GM20431 (cell line): ENCODE results near the gene FAM3D.

ENCODE experiments used
- in situ Hi-C: fragments of 300-500 bp; cut with MseI, MboI; formaldehyde crosslinking; loops from one replicate; pipeline ENCODE4 v1.15.0; 2020; ENCODE audit warnings: low sequenced_read_pairs; ENCODE audit not compliant: unreplicated experiment

FAM3D gene

GRCh38 chr3:58630076-58630709, 36.4 kb downstream of the FAM3D start:
- in situ Hi-C loops = loop anchor here (25.0 kb wide), 1 partner anchor 432 kb away; the partner anchor contains the start of gene CFAP20DC

DNA sequence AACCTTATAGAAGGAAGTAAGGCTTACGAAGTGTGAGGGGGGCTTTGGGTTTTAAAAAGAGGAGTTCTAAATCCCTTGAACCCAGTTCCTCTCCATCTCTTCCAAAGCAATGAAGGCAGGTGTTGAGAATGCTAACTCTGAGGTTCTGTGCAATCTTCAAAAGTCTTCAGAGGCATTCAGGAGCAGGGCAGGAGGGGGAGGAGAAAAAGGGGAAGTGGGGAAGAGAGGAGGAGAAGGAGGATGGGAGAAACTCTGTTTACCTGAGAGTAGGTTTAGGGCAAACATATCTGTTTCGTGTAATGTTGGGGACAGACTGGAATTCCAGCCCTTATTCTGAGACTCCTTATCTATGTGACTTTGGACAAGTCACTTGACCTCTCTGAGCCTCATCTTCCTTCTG, 36.9 kb downstream of the FAM3D start:
- in situ Hi-C loops = loop anchor here (10.0 to 25.0 kb wide), 2 partner anchors 55 to 433 kb away; partner anchors contain the start of genes CFAP20DC and FAM107A

GRCh38 chr3:58628823-58629562, 37.6 kb downstream of the FAM3D start:
- in situ Hi-C loops = loop anchor here (10.0 to 25.0 kb wide), 2 partner anchors 54 to 433 kb away; partner anchors contain the start of genes CFAP20DC and FAM107A

DNA sequence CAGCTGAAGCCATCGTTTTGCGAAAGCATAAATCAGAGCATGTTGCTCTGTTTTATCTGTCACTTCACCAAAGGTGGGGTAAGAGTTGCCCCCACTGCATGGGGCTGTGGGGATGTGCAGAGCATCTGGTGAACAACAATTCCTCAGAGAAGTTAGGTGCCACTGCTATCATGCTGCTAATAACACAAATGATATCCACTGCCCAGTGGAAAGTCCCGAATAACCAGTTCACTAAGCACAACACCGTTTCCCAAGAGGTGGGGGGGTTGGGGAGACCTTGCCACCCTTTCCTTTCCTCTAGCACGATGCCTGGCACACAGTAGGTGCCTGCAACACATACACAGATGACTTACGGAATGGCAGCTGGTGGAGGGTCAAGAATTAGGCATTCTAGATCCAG, 38.6 kb downstream of the FAM3D start:
- in situ Hi-C loops = loop anchor here (10.0 to 25.0 kb wide), 2 partner anchors 53 to 434 kb away; partner anchors contain the start of genes CFAP20DC and FAM107A

DNA sequence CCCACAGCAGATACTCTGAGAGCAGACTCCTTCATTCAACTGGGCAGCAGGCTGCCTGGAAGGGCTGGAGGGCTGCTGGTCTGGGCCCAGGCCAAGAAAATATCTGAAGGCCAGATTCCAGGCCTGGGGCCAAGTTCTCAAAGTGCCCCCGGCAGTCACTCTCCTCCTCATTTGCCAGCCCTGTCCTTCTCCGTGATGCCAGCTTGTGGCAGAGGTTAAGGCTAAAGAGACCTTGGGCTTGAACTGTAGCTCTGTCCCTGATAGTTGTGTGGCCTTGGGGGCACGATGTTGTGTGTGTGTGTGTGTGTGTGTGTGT, 39.0 kb downstream of the FAM3D start:
- in situ Hi-C loops = loop anchor here (10.0 to 25.0 kb wide), 2 partner anchors 53 to 435 kb away; partner anchors contain the start of genes CFAP20DC and FAM107A

- in situ Hi-C loops = loop anchor here (10.0 to 25.0 kb wide), 2 partner anchors 52 to 435 kb away; partner anchors contain the start of genes CFAP20DC and FAM107A
Observed at GRCh38 chr3:58626841-58627569, 39.6 kb downstream of the FAM3D start.

GRCh38 chr3:58625196-58625824, 41.3 kb downstream of the FAM3D start:
- in situ Hi-C loops = loop anchor here (10.0 to 25.0 kb wide), 2 partner anchors 51 to 437 kb away; partner anchors contain the start of genes CFAP20DC and FAM107A

GRCh38 chr3:58624550-58624949, 42.0 kb downstream of the FAM3D start:
- in situ Hi-C loops = loop anchor here (10.0 kb wide), 1 partner anchor 50 kb away; the partner anchor contains the start of gene FAM107A

- in situ Hi-C loops = loop anchor here (10.0 kb wide), 1 partner anchor 49 kb away; the partner anchor contains the start of gene FAM107A
Observed at GRCh38 chr3:58623961-58624360, 42.6 kb downstream of the FAM3D start.

DNA sequence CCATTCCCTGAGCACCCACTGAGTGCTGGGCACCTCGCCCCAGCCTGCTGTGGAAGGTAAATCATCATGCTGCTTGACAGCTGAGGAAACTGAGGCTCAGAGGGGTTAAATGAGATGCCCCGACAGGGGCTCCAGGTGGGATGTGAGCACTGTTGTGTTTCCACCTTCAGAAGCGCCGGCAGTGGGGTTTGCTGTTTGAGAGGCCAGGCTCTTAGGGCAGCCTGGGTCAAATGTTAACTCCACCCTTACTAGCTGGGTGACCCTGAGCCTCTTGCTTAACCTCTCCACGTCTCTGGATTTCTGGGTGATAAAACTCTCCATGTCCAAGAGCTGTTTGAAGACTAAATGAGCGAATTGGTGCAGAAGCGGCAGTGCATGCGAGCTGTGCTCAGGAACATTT, 43.1 kb downstream of the FAM3D start:
- in situ Hi-C loops = loop anchor here (10.0 kb wide), 1 partner anchor 49 kb away; the partner anchor contains the start of gene FAM107A

GRCh38 chr3:58622892-58623291, 43.7 kb downstream of the FAM3D start:
- in situ Hi-C loops = loop anchor here (10.0 kb wide), 1 partner anchor 48 kb away; the partner anchor contains the start of gene FAM107A

GRCh38 chr3:58622436-58622835, 44.1 kb downstream of the FAM3D start:
- in situ Hi-C loops = loop anchor here (10.0 kb wide), 1 partner anchor 48 kb away; the partner anchor contains the start of gene FAM107A

- in situ Hi-C loops = loop anchor here (10.0 kb wide), 1 partner anchor 46 kb away; the partner anchor contains the start of gene FAM107A
Observed at GRCh38 chr3:58621086-58621830, 45.3 kb downstream of the FAM3D start.

DNA sequence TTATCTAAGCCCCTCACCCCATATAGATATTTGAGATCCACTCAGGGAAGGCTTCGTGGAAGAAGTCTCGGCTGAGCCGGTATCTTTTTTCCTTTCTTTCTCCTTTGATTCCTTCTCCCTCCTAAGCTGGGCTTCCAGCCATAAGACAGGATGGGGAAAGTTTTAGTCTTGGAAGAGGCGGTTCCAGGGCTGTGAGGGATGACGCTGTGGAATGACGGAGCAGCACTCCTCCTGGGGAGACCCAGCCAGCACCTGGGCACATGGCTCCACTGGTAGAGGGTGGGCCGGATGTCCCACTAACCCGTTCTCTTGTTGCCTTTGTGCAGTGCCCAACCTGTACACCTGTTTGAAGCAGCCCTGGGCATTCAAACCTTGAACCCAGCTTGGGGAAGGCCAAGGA, 46.2 kb downstream of the FAM3D start:
- in situ Hi-C loops = loop anchor here (10.0 kb wide), 1 partner anchor 46 kb away; the partner anchor contains the start of gene FAM107A

- in situ Hi-C loops = no loop called here
Observed at GRCh38 chr3:58617338-58617761, 49.2 kb downstream of the FAM3D start.

DNA sequence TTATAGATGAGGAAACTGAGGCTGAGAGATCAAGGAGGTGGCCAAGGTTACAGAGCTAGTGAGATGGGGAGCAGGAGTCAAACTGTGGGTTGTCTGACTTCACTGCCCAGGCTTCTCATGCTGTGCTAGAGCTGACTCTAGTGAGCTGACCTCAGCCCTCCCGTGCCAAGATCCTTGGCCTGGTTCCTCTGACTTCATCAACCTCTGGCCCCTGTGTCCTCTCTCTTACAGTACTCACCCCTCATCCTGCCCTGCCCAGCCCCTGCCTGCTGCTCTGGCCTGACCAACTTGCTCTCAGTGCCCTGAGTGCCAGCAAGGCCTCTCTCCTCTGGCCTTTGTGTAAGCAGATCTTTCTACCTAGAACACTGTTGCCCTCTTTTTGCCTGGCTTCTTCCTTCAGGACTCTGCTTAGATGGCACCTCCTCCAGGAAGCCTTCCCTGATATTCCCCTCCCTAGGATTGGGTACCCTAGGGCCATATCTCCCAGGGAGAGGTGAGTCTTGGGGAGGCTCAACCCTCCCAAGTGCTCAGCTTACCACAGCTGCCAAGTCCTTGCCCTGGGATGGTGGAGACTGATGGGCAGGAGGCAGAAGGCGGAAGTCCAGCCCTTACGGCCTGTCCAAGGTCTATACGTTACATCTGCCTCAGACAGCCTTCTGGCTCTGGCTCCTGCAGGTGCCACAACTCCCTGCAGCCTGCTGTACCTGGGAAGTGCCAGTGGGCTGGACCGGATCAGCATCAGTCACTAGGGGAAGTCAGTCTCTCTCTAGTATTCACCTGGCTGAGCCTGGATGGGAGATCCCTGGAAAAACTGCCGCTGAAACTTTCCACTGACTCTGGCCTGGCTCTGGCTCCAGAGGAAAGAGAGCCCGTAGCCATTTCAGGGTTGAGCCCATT, 53.1 kb downstream of the FAM3D start:
- in situ Hi-C loops = no loop called here

GRCh38 chr3:58612830-58613229, 53.7 kb downstream of the FAM3D start:
- in situ Hi-C loops = no loop called here

GRCh38 chr3:58609990-58610389, 56.6 kb downstream of the FAM3D start:
- in situ Hi-C loops = no loop called here
